AG10803 (cell line): ENCODE measurements around the gene RTKN.
A peak's percentile ranks its signal among the peaks of the same experiment; 100 is the strongest.

Experiments used
- DNase-seq: peaks from one replicate; pipeline ENCODE4 v3.0.0; 2010; ENCODE audit warnings: low read depth
- H3K4me3 ChIP-seq: 2 replicates; pipeline ENCODE4 v1.5.1; 2011; ENCODE audit warnings: mild to moderate bottlenecking, low read length, control low read depth
- TF ChIP-seq, protein P1 (sequence below): conservative IDR thresholded peaks from 2 replicates; pipeline ENCODE4 v1.5.1; 2011; ENCODE audit warnings: mild to moderate bottlenecking, low read length, control low read depth, inconsistent platforms

RTKN gene

DNA sequence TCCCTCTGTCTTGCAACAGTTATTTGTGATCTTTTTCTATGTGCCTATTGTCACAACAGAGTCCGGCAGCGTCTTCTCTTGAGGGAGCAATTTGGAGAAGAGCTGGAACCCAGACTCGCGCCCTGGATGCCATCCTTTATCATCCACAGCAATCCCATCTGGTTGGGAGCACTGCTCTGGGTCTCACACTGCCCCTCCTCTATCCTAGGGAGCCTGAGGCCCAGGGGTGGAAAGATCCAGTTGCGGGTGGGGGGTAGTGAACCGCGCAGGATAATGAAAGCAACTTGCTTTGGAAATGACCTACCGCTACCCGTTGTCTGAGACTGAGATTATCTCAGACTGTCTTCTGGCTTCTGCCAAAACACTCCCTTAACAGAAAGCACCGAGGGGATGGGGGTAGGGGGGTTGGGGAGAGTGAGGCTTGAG lies 17.2 kb upstream of the RTKN start:
- TF ChIP-seq, protein P1, sequence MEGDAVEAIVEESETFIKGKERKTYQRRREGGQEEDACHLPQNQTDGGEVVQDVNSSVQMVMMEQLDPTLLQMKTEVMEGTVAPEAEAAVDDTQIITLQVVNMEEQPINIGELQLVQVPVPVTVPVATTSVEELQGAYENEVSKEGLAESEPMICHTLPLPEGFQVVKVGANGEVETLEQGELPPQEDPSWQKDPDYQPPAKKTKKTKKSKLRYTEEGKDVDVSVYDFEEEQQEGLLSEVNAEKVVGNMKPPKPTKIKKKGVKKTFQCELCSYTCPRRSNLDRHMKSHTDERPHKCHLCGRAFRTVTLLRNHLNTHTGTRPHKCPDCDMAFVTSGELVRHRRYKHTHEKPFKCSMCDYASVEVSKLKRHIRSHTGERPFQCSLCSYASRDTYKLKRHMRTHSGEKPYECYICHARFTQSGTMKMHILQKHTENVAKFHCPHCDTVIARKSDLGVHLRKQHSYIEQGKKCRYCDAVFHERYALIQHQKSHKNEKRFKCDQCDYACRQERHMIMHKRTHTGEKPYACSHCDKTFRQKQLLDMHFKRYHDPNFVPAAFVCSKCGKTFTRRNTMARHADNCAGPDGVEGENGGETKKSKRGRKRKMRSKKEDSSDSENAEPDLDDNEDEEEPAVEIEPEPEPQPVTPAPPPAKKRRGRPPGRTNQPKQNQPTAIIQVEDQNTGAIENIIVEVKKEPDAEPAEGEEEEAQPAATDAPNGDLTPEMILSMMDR = no peak
- no peak for DNase-seq
- peak overlapping the region; percentile 96 for H3K4me3 ChIP-seq

DNA sequence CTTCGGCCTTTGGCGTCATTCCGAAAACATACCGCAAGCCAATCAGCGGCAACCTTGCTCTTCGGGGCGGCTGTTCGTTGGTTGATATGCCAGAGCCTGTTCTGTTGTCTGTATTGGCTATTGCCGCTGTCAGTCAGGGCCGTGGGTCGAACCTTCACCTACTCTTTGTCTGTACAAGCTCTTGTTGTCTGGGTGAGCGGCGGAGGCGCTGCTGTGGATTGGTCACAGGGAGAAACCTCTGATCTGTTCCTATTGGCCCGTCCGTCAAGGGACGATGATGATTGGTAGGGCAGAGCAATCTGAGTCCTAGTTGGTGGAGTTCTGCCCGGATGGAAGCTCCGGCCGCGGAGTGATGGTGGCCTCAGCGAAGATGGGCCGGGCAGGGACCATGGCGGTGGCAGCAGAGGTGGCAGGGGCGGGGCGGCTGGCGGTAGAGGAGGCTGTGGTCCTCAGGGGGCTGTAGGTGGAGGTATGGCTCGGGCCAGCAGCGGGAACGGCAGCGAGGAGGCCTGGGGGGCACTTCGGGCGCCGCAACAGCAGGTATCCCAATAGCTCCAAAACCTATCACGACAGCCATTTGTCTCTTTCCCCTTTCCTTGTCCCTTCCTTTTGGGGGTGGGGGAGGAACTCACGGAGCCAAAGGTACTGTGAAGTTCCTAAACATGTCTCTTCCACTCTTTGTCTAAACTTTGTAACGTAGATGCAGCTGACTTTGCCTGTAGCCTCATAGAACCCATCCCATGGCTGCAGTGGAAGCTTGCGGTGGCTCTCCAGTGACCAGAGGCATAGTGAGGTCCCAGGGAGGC lies 16.6 kb upstream of the RTKN start, which contains the start of gene WBP1:
WBP1 (plus strand) TSS at position 307 of the 806 bp plus-strand sequence; CDS start at position 472, 165 bp downstream.
- H3K4me3 ChIP-seq = peak within 1 kb of the TSS; percentile 96
- TF ChIP-seq, protein P1 = no peak
- peak; percentile 100 for DNase-seq

DNA sequence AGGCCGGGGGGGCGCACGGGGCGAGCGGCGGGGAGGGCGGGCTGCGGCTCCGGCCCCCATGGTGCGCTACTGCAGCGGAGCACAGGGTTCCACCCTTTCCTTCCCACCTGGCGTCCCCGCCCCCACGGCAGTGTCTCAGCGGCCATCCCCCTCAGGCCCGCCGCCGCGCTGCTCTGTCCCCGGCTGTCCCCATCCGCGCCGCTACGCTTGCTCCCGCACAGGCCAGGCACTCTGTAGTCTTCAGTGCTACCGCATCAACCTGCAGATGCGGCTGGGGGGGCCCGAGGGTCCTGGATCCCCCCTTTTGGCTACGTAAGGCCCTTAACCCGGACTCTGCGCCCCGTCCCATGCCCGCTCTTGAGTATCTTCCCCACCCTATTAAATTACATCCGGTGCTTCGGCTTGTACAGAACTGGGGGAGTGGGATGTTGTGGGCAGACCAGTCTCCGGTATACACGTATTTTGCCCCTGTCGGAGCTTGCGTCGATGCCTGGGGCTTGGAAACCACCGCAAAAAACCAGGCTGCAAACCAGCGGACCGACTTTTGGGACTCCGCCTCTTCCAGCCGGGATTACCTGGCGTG lies 15.9 kb upstream of the RTKN start:
- peak overlapping the region; percentile 79 for H3K4me3 ChIP-seq
- no peak for DNase-seq
- TF ChIP-seq, protein P1 = no peak

DNA sequence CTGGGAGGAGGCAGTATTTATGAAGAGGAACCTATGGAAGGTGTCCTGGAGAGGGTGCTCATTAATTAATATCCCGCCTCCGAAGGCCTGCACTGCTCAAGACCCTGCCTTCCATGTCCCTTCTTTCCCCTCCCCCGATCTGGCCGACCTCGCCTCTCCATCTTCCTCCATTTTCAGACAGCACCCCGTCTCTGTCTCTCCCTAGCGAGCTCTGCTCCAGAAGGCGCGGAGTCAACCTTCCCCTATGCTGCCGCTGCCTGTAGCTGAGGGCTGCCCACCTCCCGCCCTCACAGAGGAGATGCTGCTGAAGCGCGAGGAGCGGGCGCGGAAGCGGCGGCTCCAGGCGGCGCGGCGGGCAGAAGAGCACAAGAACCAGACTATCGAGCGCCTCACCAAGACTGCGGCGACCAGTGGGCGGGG lies 15.4 kb upstream of the RTKN start:
- peak overlapping the region; percentile 79 for H3K4me3 ChIP-seq
- TF ChIP-seq, protein P1 = no peak
- DNase-seq = no peak

DNA sequence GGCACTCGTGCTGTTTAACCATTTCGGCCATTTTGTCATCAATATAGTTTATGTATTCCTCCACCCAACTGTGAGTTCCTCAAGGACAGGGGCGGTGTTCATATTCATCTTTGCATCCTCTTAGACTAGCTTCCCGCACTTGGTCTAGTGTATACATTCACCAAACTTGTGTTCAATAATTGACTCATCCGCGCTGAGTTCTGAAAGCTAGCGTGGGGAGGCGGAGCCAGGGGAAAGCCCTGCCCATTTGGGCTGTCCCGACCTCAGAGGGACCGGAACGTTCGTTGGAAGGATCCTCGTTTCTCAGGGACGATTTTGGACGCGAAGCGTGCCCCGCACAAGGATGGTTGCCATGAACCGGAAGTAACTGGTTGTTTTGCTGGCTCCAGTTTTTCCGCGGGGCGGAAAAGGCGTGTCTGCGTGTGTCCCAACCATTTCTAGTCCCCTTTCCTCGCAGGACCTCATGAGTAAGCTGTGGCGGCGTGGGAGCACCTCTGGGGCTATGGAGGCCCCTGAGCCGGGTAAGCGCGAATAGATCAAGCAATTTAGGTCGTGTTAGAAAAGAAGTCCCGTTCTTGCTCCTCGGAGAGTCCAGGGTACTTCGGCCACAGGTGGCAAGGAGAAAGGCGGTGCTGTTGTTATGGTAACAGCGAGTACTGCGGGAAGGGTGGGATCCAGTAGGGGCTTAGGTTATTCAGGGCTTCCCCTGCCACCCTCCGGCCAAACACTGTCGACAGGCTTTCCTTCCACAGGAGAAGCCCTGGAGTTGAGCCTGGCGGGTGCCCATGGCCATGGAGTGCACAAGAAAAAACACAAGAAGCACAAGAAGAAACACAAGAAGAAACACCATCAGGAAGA lies 13.1 kb upstream of the RTKN start, which contains the start of gene INO80B:
INO80B (plus strand) TSS at position 434 of the 858 bp plus-strand sequence; CDS start at position 464, 30 bp downstream.
- TF ChIP-seq, protein P1 = no peak
- DNase-seq = peak; percentile 98
- H3K4me3 ChIP-seq = peak within 1 kb of the TSS; percentile 92

DNA sequence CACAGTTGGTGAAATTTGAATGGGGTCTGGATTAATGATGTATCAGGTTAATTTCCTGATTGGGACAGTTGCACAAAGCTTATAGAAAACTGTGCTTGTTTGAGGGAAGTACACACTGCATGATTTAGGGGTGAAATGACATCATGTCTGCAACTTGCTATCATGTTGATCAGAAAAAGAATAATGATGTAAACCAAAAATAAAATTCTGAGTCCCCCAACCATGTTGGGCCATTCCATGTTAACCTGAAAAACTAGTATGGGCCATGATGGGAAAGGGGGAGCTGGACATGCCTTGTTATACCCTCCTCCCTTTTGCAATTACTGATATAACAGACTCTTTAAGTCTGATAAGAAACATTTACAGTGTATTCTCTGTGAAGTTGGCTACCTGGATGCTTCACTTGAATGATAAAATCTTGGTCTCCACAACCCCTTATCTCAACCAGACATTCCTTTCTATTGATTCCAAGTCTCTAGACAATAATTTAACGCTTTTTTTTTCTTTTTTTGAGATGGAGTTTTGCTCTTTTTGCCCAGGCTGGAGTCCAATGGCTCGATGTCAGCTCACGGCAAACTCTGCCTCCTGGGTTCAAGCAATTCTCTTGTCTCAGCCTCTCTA lies 8.9 kb upstream of the RTKN start:
- DNase-seq = no peak
- no peak overlapping the region for H3K4me3 ChIP-seq
- TF ChIP-seq, protein P1 = no peak
